HG03196 (cell line): Measurements from ENCODE around the gene ISCA2.
"Not testable (repeated sequence)": the region's sequence is repeated elsewhere in the genome, so short reads cannot be mapped to it uniquely, and the experiment has no call there.

Experiments
- ATAC-seq: cut with Tn5 transposase; IDR thresholded peaks from one replicate; pipeline ENCODE4 v1.9.1; 2021; ENCODE audit not compliant: unreplicated experiment

The ISCA2 gene

GRCh38 chr14:74493343-74494261, at the start of gene ISCA2:
ISCA2 (plus strand) TSS chr14:74493765; CDS start chr14:74493775, 10 bp downstream.
- ATAC-seq: peak; percentile 89

GRCh38 chr14:74444866-74445265, 48.7 kb upstream of the ISCA2 start:
- ATAC-seq: no peak

GRCh38 chr14:74454397-74454796, 39.2 kb upstream of the ISCA2 start:
- not testable (repeated sequence) for ATAC-seq

- no peak for ATAC-seq
Measured at GRCh38 chr14:74456684-74457564, 36.6 kb upstream of the ISCA2 start.

- ATAC-seq: no peak
Measured at GRCh38 chr14:74457565-74457895, 36.0 kb upstream of the ISCA2 start.

- no peak for ATAC-seq
Measured at GRCh38 chr14:74459289-74459946, 34.1 kb upstream of the ISCA2 start.

- ATAC-seq: no peak
Measured at GRCh38 chr14:74459976-74460375, 33.6 kb upstream of the ISCA2 start.

GRCh38 chr14:74462993-74463392, 30.6 kb upstream of the ISCA2 start:
- ATAC-seq: no peak

GRCh38 chr14:74463697-74464096, 29.9 kb upstream of the ISCA2 start:
- no peak for ATAC-seq

- no peak for ATAC-seq
Measured at GRCh38 chr14:74464785-74465184, 28.8 kb upstream of the ISCA2 start.

- no peak for ATAC-seq
Measured at GRCh38 chr14:74465335-74465734, 28.2 kb upstream of the ISCA2 start.

GRCh38 chr14:74468513-74468912, 25.1 kb upstream of the ISCA2 start:
- ATAC-seq: no peak

- ATAC-seq: no peak
Measured at GRCh38 chr14:74469548-74470518, 23.7 kb upstream of the ISCA2 start.

- ATAC-seq: no peak
Measured at GRCh38 chr14:74472601-74473000, 21.0 kb upstream of the ISCA2 start.

- ATAC-seq: no peak
Measured at GRCh38 chr14:74474376-74474775, 19.2 kb upstream of the ISCA2 start.

- ATAC-seq: no peak
Measured at GRCh38 chr14:74475678-74476077, 17.9 kb upstream of the ISCA2 start.

GRCh38 chr14:74476107-74476506, 17.5 kb upstream of the ISCA2 start:
- ATAC-seq: no peak

- ATAC-seq: no peak
Measured at GRCh38 chr14:74476607-74477006, 17.0 kb upstream of the ISCA2 start.

GRCh38 chr14:74478996-74479635, 14.4 kb upstream of the ISCA2 start:
- no peak for ATAC-seq

GRCh38 chr14:74480046-74480445, 13.5 kb upstream of the ISCA2 start:
- ATAC-seq: no peak
